K562 (cell line): Measurements from ENCODE around the gene AHSP. TPM values are rescaled to one million over a fixed set of nuclear protein-coding genes. Genes with fewer than 3 reads are reported as not detected.

Experiments used
- ATAC-seq: fragments of 200-7000 bp; cut with Tn5 transposase; 3 replicates; pipeline ENCODE4 v1.9.1; 2020; ENCODE audit warnings: moderate library complexity
- BruUV-seq: library from RNA; stranded (reverse); fragments of 400-500 nt; replicated peaks from 2 replicates; lab custom pipeline; 2021; lab: Mats Ljungman, UMichigan
- CTCF ChIA-PET: fragments of 300-600 bp; formaldehyde crosslinking; extraction: SDS; loops from one replicate; lab custom pipeline; 2021; ENCODE audit warnings: low intra/inter-chr PET ratio; lab: Yijun Ruan, JAX
- POLR2A ChIA-PET: fragments of 300-600, 350-650 bp; sonication (Branson Sonifier 250); formaldehyde crosslinking; extraction: SDS; loops from one replicate; lab custom pipeline; 2021; ENCODE audit warnings: antibody characterized with exemption, inconsistent platforms; lab: Yijun Ruan, JAX
- DNase-seq, 4 experiments: peaks; one replicate each; pipeline versions ENCODE4 v3.0.0 to v3.0.0-alpha.2; 2011 to 2018; ENCODE audit warnings: low spot score in 3 of 4, mixed read lengths in 3 of 4; ENCODE audit errors: extremely low read depth in 1 of 4
- FAIRE-seq: peaks from 2 replicates; lab custom pipeline; 2011; peaks lifted over from hg19 to GRCh38; lab: Jason Lieb, UNC
- H2AFZ ChIP-seq: 2 replicates; pipeline ENCODE4 v1.6.0; 2011; ENCODE audit warnings: low read depth, low read length, control low read depth, inconsistent platforms
- H3K27ac ChIP-seq: fragments of 200-600 bp; 3 replicates; pipeline ENCODE4 v1.8.0; 2011; ENCODE audit warnings: low read depth, mild to moderate bottlenecking, control low read depth, inconsistent platforms, low read length, moderate library complexity, mixed read lengths; ENCODE audit errors: extremely low read depth
- H3K27me3 ChIP-seq, 2 experiments: fragments of 300-600 bp in 1 of 2; 2 replicates in 1 of 2; 3 replicates in 1 of 2; pipeline versions ENCODE4 v1.6.0 to v1.8.0; 2011; ENCODE audit warnings: inconsistent platforms in 2 of 2, low read length in 2 of 2, mild to moderate bottlenecking in 1 of 2, mixed read lengths in 1 of 2, moderate library complexity in 1 of 2; ENCODE audit not compliant: control insufficient read depth in 2 of 2, insufficient read depth in 2 of 2
- H3K36me3 ChIP-seq: fragments of 300-600 bp; 3 replicates; pipeline ENCODE4 v1.8.0; 2011; ENCODE audit warnings: mild to moderate bottlenecking, low read length, inconsistent platforms; ENCODE audit not compliant: control insufficient read depth, insufficient read depth
- H3K4me1 ChIP-seq, 2 experiments: fragments of 200-600 bp in 1 of 2; replicated peaks in 1 of 2; 2 replicates in 1 of 2; 3 replicates in 1 of 2; pipeline versions ENCODE4 v1.5.1 to v1.8.0; 2011; ENCODE audit warnings: inconsistent platforms in 2 of 2, low read length in 2 of 2, mild to moderate bottlenecking in 1 of 2, mixed read lengths in 1 of 2, moderate library complexity in 1 of 2; ENCODE audit not compliant: control insufficient read depth in 2 of 2, insufficient read depth in 2 of 2
- H3K4me2 ChIP-seq: 2 replicates; pipeline ENCODE4 v1.6.1; 2011; ENCODE audit warnings: low read length, control low read depth, inconsistent platforms, mixed read lengths; ENCODE audit not compliant: insufficient read depth
- H3K4me3 ChIP-seq: fragments of 200-600 bp; sonication (generic), shearing (Covaris generic); 2 replicates; pipeline ENCODE4 v1.5.1; 2016; ENCODE audit warnings: control low read depth, inconsistent platforms
- H3K79me2 ChIP-seq: fragments of 200-600 bp; 3 replicates; pipeline ENCODE4 v1.8.0; 2011; ENCODE audit warnings: low read length, inconsistent platforms; ENCODE audit not compliant: control insufficient read depth, insufficient read depth
- H3K9ac ChIP-seq, 2 experiments: 2 replicates each; pipeline versions ENCODE4 v1.6.0 to v1.6.1; 2011; ENCODE audit warnings: low read depth in 2 of 2, low read length in 2 of 2, control low read depth in 1 of 2, inconsistent platforms in 1 of 2, mild to moderate bottlenecking in 1 of 2, mixed read lengths in 1 of 2; ENCODE audit not compliant: insufficient read depth in 1 of 2
- H3K9me1 ChIP-seq: one replicate; pipeline ENCODE4 v1.6.0; 2011; ENCODE audit warnings: inconsistent platforms, mild to moderate bottlenecking, low read length, moderate library complexity; ENCODE audit not compliant: control insufficient read depth, insufficient read depth
- H3K9me3 ChIP-seq: replicated peaks from 2 replicates; pipeline ENCODE4 v1.5.1; 2011; ENCODE audit warnings: low read depth, low read length, inconsistent platforms; ENCODE audit not compliant: control insufficient read depth, insufficient read depth
- H4K20me1 ChIP-seq: replicated peaks from 2 replicates; pipeline ENCODE4 v1.6.1; 2011; ENCODE audit warnings: low read length, inconsistent platforms, mixed read lengths; ENCODE audit not compliant: control insufficient read depth, insufficient read depth
- CTCF ChIP-seq, 3 experiments: IDR thresholded peaks in 2 of 3; conservative IDR thresholded peaks in 1 of 3; 2 replicates each; pipeline ENCODE4 v1.5.1; 2011 to 2012; ENCODE audit warnings: low read length in 3 of 3, mild to moderate bottlenecking in 3 of 3, control low read depth in 2 of 3, improper control_type of control experiment in 1 of 3, inconsistent platforms in 1 of 3, low read depth in 1 of 3, mixed read lengths in 1 of 3, moderate library complexity in 1 of 3; ENCODE audit not compliant: insufficient read depth in 2 of 3
- RBM14 ChIP-seq: fragments of 200-400 bp; formaldehyde crosslinking; IDR thresholded peaks from 2 replicates; pipeline ENCODE4 v1.6.1; 2018; ENCODE audit warnings: low read depth, mild to moderate bottlenecking, low read length, moderate library complexity, borderline replicate concordance; ENCODE audit not compliant: insufficient read depth
- REST ChIP-seq, 2 experiments: fragments of 450-650 bp; formaldehyde crosslinking in 1 of 2; IDR thresholded peaks; 2 replicates each; pipeline versions ENCODE4 v1.4.0 to v1.6.1; 2014 to 2020; ENCODE audit warnings: mild to moderate bottlenecking in 2 of 2, borderline replicate concordance in 1 of 2, low read depth in 1 of 2
- WGBS: fragments of 100-300 bp; shearing (Covaris generic); methylation state at CpG from one replicate; pipeline ENCODE4 v1.1.6; 2016; ENCODE audit warnings: low coverage, mixed read lengths; ENCODE audit not compliant: insufficient coverage; ENCODE audit errors: missing lambda C conversion rate; 5-methylcytosine and 5-hydroxymethylcytosine counted together
- in situ Hi-C: fragments of 300-500 bp; cut with MboI; formaldehyde crosslinking; loops from 4 replicates; pipeline ENCODE4 v1.15.0; 2018; ENCODE audit warnings: inconsistent platforms, mixed read lengths
- intact Hi-C: fragments of 100-400 bp; cut with micrococcal nuclease; formaldehyde crosslinking; loops from 2 replicates; pipeline ENCODE4 v1.14.2; 2022
- polyA plus RNA-seq, 8 experiments: library from polyadenylated mRNA; depleted of rRNA in 4 of 8; stranded (reverse) in 5 of 8; unstranded in 3 of 8; fragments of >200 nt; fragmentation: Nextera tagmentation in 2 of 8; fragmentation: Illumina TruSeq in 1 of 8; extraction: Ambion mirVana in 2 of 8; extraction: Trizol in 1 of 8; gene quantifications; 2 replicates each; pipeline versions ENCODE4 v1.2.1 to v1.2.3, GENCODE V29; 2011 to 2014; ENCODE audit warnings: inconsistent platforms in 1 of 8, missing spikeins in 1 of 8
- total RNA-seq, 7 experiments: library from RNA; depleted of rRNA in 6 of 7; stranded (reverse); fragments of >200 nt in 6 of 7; fragmentation: Illumina TruSeq in 2 of 7; extraction: Trizol in 2 of 7; gene quantifications; 2 replicates each; pipeline versions ENCODE4 v1.2.1 to v1.2.3, GENCODE V29; 2011 to 2021; ENCODE audit warnings: low replicate concordance in 1 of 7

The AHSP gene
- total and polyA plus RNA-seq, 9 of the 15 experiments (the other 6 are each of a cell fraction or from before 2014, with no cell fraction given): 6.6 to 99.1 (median 25.8) TPM

- ATAC-seq: peak; percentile 84
- no peak overlapping the region for H3K27ac ChIP-seq
- WGBS: 43% methylated on average over 41 of the region's 49 CpGs
- no peak overlapping the region for H3K4me3 ChIP-seq
- peak in 1 of 4 experiments; percentile 29 for DNase-seq
- peaks cover 0 to 9% of the 10 kb centered on the region in 2 experiments; a peak in 2 of 5 replicates for H3K4me1 ChIP-seq
- no peaks in the 10 kb centered on the region for H4K20me1 ChIP-seq
- no peak for FAIRE-seq
- H3K9me1 ChIP-seq: no peaks in the 10 kb centered on the region
- BruUV-seq: no TSS peak
- ChIA-PET POLR2A (no interaction called here), CTCF (no interaction called here)
- H3K9ac ChIP-seq: peak overlapping the region in 1 of 2 experiments; percentile 35; a peak in 1 of 4 replicates
- TF ChIP-seq REST (IDR thresholded peaks at IDR 0.05; ENCODE audit: borderline replicate concordance) (peak; percentile 22; the same call in 1 of the 2 replicates), REST (CRISPR knock-in tag; IDR thresholded peaks at IDR 0.05; ENCODE audit: low read depth) (no peak), RBM14 (no peak), CTCF (IDR thresholded peaks at IDR 0.05 in 2 of 3, conservative IDR thresholded peaks at IDR 0.05 in 1 of 3; ENCODE audit: insufficient read depth in 2 of 3, low read depth in 1 of 3, low read length in 3 of 3) (peak in 2 of 3 experiments; percentile 17 to 19; a peak in 1 of 6 replicates)
- no peak overlapping the region; the same call in none of the 2 replicates for H3K4me2 ChIP-seq
- H3K79me2 ChIP-seq: no peaks in the 10 kb centered on the region
- intact Hi-C loops: no loop called here
- H3K27me3 ChIP-seq: 0 out of 5 replicates have a peak, but pooled peaks cover 0 to 6% of the 10 kb centered on the region in 2 experiments
- H2AFZ ChIP-seq: peak overlapping the region; percentile 68; the same call in 1 of the 2 replicates
- no peaks in the 10 kb centered on the region for H3K36me3 ChIP-seq
- in situ Hi-C loops: no loop called here
- no peaks in the 10 kb centered on the region for H3K9me3 ChIP-seq
Measured at GRCh38 chr16:31568577-31569359, 41.1 kb downstream of the AHSP start.
